Astrocyte (in vitro differentiated cells and primary cell): ENCODE measurements around the gene ALDH3A2. TPM values are rescaled to one million over a fixed set of nuclear protein-coding genes. Genes with fewer than 3 reads are reported as not detected.

Experiments
- DNase-seq: peaks from one replicate; pipeline ENCODE4 v3.0.0-alpha.2; 2010; ENCODE audit warnings: low read depth
- FAIRE-seq: peaks from 2 replicates; lab custom pipeline; 2011; peaks lifted over from hg19 to GRCh38; lab: Jason Lieb, UNC
- H2AFZ ChIP-seq: 2 replicates; pipeline ENCODE4 v1.6.0; 2012; ENCODE audit warnings: low read depth, low read length, inconsistent platforms
- H3K27ac ChIP-seq: 2 replicates; pipeline ENCODE4 v1.5.1; 2011; ENCODE audit warnings: low read depth, low read length, inconsistent platforms
- H3K27me3 ChIP-seq: 2 replicates; pipeline ENCODE4 v1.6.0; 2011; ENCODE audit warnings: low read length, inconsistent platforms; ENCODE audit not compliant: insufficient read depth
- H3K36me3 ChIP-seq: 2 replicates; pipeline ENCODE4 v1.5.1; 2011; ENCODE audit warnings: low read length, inconsistent platforms; ENCODE audit not compliant: insufficient read depth
- H3K4me1 ChIP-seq: 2 replicates; pipeline ENCODE4 v1.5.1; 2011; ENCODE audit warnings: low read length, inconsistent platforms; ENCODE audit not compliant: insufficient read depth
- H3K4me2 ChIP-seq: 2 replicates; pipeline ENCODE4 v1.6.0; 2012; ENCODE audit warnings: low read length, inconsistent platforms
- H3K4me3 ChIP-seq: 2 replicates; pipeline ENCODE4 v1.5.1; 2011; ENCODE audit warnings: low read depth, mild to moderate bottlenecking, low read length, inconsistent platforms; ENCODE audit not compliant: insufficient read depth
- H3K79me2 ChIP-seq: 2 replicates; pipeline ENCODE4 v1.6.0; 2012; ENCODE audit warnings: mild to moderate bottlenecking, low read length, inconsistent platforms; ENCODE audit not compliant: insufficient read depth
- H3K9ac ChIP-seq: 2 replicates; pipeline ENCODE4 v1.6.0; 2012; ENCODE audit warnings: mild to moderate bottlenecking, low read length, inconsistent platforms
- H3K9me3 ChIP-seq: 2 replicates; pipeline ENCODE4 v1.5.1; 2012; ENCODE audit warnings: low read depth, mild to moderate bottlenecking, low read length, inconsistent platforms; ENCODE audit not compliant: insufficient read depth
- H4K20me1 ChIP-seq: 2 replicates; pipeline ENCODE4 v1.6.0; 2012; ENCODE audit warnings: low read length, inconsistent platforms; ENCODE audit not compliant: insufficient read depth
- H3K27ac Mint-ChIP-seq: one replicate; pipeline ENCODE4 v1.8.0; 2021; ENCODE audit warnings: mild to moderate bottlenecking, mixed read lengths; ENCODE audit not compliant: unreplicated experiment
- H3K27me3 Mint-ChIP-seq: one replicate; pipeline ENCODE4 v1.8.0; 2021; ENCODE audit warnings: low read depth, mixed read lengths; ENCODE audit not compliant: unreplicated experiment
- H3K36me3 Mint-ChIP-seq: one replicate; pipeline ENCODE4 v1.8.0; 2021; ENCODE audit warnings: low read depth, mixed read lengths; ENCODE audit not compliant: unreplicated experiment
- H3K4me1 Mint-ChIP-seq: one replicate; pipeline ENCODE4 v1.8.0; 2021; ENCODE audit warnings: low read depth, mixed read lengths; ENCODE audit not compliant: unreplicated experiment
- H3K4me3 Mint-ChIP-seq: one replicate; pipeline ENCODE4 v1.8.0; 2021; ENCODE audit warnings: mild to moderate bottlenecking, moderate library complexity, mixed read lengths; ENCODE audit not compliant: unreplicated experiment
- H3K9me3 Mint-ChIP-seq: one replicate; pipeline ENCODE4 v1.8.0; 2021; ENCODE audit warnings: mild to moderate bottlenecking, mixed read lengths; ENCODE audit not compliant: unreplicated experiment
- CTCF ChIP-seq: IDR thresholded peaks from 2 replicates; pipeline ENCODE4 v1.5.1; 2011; ENCODE audit warnings: low read depth, mild to moderate bottlenecking, inconsistent platforms, low read length, moderate library complexity; ENCODE audit not compliant: insufficient read depth
- EZH2 ChIP-seq: IDR thresholded peaks from 2 replicates; pipeline ENCODE4 v1.6.1; 2012; ENCODE audit warnings: mild to moderate bottlenecking, low read length, inconsistent platforms; ENCODE audit not compliant: insufficient read depth
- total RNA-seq: library from RNA; stranded (reverse); gene quantifications from 2 replicates; pipeline ENCODE4 v1.2.1, GENCODE V29; 2021

Gene ALDH3A2
- total RNA-seq, 1 donor from 2014 or later, result 13.8 TPM

- Mint-ChIP-seq H3K4me1 (peaks cover 12% of the 10 kb centered on the region), H3K9me3 (no peaks in the 10 kb centered on the region), H3K36me3 (no peaks in the 10 kb centered on the region), H3K27me3 (peaks cover 13% of the 10 kb centered on the region), H3K4me3 (no peak overlapping the region), H3K27ac (no peak overlapping the region)
- TF ChIP-seq CTCF (no peak), EZH2 (no peak)
- H3K9ac ChIP-seq, result no peak overlapping the region
- no peak for DNase-seq
- no peaks in the 10 kb centered on the region for H3K79me2 ChIP-seq
- H3K9me3 ChIP-seq, result no peaks in the 10 kb centered on the region
- H2AFZ ChIP-seq, result no peak overlapping the region
- H3K4me3 ChIP-seq, result no peak overlapping the region
- H3K27ac ChIP-seq, result no peak overlapping the region
- no peaks in the 10 kb centered on the region for H3K36me3 ChIP-seq
- no peak overlapping the region for H3K4me2 ChIP-seq
- H4K20me1 ChIP-seq, result no peaks in the 10 kb centered on the region
- FAIRE-seq, result no peak
- no peaks in the 10 kb centered on the region for H3K27me3 ChIP-seq
- no peaks in the 10 kb centered on the region for H3K4me1 ChIP-seq
These were observed 59.2 kb downstream of the ALDH3A2 start for GRCh38 chr17:19707728-19708221.

- Mint-ChIP-seq H3K4me3 (no peak overlapping the region), H3K4me1 (peaks cover 8% of the 10 kb centered on the region), H3K9me3 (no peaks in the 10 kb centered on the region), H3K27me3 (peaks cover 16% of the 10 kb centered on the region), H3K36me3 (no peaks in the 10 kb centered on the region), H3K27ac (no peak overlapping the region)
- Histone ChIP-seq H3K4me2 (no peak overlapping the region), H3K27ac (no peak overlapping the region), H3K4me1 (no peaks in the 10 kb centered on the region), H3K79me2 (no peaks in the 10 kb centered on the region), H2AFZ (no peak overlapping the region), H3K36me3 (no peaks in the 10 kb centered on the region), H3K27me3 (no peaks in the 10 kb centered on the region), H3K4me3 (no peak overlapping the region), H4K20me1 (no peaks in the 10 kb centered on the region), H3K9ac (no peak overlapping the region), H3K9me3 (no peaks in the 10 kb centered on the region)
- FAIRE-seq (no peak), DNase-seq (no peak)
- no peak for TF ChIP-seq CTCF
- TF ChIP-seq EZH2, result no peak
These were observed 60.1 kb downstream of the ALDH3A2 start for GRCh38 chr17:19708431-19709175.

DNA sequence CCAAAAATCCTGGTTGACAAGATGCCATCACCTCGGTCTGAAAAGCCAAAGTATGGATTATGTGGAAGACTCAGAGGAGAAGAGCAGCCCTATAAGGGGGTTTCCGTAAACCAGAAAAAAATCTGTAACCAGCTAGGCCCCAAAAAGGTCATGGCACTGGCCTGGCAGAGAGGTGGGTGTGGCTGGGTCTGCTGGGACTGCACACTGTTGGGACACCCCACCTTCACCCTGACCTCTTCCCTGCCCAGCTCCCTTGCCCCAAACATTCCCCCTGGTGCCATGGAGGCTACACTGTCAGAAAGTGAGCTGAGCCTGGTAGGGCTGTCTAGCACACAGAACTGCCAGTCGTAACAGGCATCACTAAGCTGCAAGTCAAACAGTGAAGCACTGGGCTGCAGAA is 61.3 kb downstream of the ALDH3A2 start:
- Histone ChIP-seq H3K4me2 (no peak overlapping the region), H3K27ac (no peak overlapping the region), H3K36me3 (no peaks in the 10 kb centered on the region), H3K27me3 (no peaks in the 10 kb centered on the region), H3K4me3 (no peak overlapping the region), H2AFZ (no peak overlapping the region), H3K79me2 (no peaks in the 10 kb centered on the region), H3K9me3 (no peaks in the 10 kb centered on the region), H4K20me1 (no peaks in the 10 kb centered on the region), H3K9ac (no peak overlapping the region), H3K4me1 (no peaks in the 10 kb centered on the region)
- H3K36me3 Mint-ChIP-seq, result no peaks in the 10 kb centered on the region
- no peaks in the 10 kb centered on the region for H3K4me1 Mint-ChIP-seq
- FAIRE-seq (no peak), DNase-seq (no peak)
- TF ChIP-seq EZH2, result no peak
- no peak for TF ChIP-seq CTCF
- peak overlapping the region; percentile 7 for H3K27ac Mint-ChIP-seq
- no peak overlapping the region for H3K4me3 Mint-ChIP-seq
- no peaks in the 10 kb centered on the region for H3K9me3 Mint-ChIP-seq
- peaks cover 17% of the 10 kb centered on the region for H3K27me3 Mint-ChIP-seq
